Measurements from ENCODE around the gene RAB31.

Gene RAB31

DNA sequence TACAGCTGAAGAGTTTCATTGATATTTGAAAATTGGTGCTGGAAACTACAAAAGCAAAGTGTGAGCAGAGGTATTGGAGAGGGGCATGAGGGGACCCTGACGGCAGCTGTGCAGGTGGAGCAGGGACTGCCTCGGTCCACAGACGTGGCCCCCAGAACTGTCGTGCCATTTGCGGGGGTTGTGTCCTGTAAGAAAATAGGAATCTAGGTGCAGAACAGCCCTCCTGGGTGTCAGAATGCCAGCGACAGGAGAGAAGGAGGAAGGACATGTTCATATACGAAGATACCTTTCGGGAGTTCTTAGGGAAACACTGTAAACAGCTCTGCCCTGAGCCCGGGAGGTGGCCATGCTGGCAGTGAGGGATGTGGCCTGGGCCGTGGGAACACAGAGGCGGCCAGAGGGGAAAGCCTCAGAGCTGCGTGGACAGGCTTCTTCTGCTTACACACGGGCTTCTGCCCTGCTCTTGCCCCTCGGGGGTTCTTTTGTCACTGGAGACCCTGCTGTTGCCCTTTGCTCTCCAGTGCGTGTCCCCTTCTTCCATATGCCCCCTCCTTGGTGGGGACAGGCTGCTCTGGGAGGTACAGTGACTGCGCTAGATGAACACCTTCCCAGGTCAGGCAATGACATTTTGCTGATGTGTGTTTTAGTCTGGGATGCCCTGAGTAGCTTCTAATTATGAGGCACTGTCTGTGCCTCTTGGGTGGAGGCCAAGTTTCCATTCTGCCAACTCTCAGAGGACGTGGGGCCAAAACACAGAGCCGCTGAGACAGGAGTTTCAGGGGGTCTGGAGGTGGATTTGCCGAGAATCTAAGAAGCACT lies 95.8 kb downstream of the RAB31 start:
- no peak for TF ChIP-seq JUND (IDR thresholded peaks at IDR 0.05; ENCODE audit: low read depth)
- in situ Hi-C loops (cut with HindIII; ENCODE audit: low pct_unique_long_range_greater_than_20kb, low sequenced_read_pairs) = no loop called here
- peak in 1 of 2 experiments; percentile 50 for DNase-seq (ENCODE audit: low read depth in 1 of 2, low spot score in 1 of 2)

DNA sequence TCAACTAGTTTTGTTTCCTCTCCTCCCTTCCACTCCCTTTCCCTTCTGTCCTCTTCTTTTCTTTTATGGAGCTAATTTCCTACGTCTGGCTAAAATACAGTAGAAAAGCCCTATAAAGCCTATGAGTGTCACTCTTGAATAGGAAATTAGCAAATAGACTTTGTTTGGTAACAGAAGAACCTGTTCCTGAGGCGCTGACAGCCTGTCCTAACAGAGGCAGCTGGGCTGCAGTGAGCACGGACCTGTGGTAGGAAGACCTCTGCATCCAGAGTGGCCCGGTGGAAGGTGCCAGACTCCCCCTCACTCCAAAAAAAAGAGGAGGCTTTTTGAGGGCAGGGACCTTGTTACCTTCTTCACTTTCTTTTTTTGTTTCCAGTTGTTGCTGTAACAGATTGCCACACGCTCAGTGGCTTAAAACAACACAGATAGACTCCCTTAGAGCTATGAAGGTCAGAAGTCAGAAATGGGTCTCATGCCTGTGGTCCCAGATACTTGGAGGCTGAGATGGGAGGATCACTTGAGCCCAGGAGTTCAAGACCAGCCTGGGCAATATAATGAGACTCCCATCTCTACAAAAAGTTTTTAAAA lies 96.5 kb downstream of the RAB31 start:
- TF ChIP-seq JUND (IDR thresholded peaks at IDR 0.05; ENCODE audit: low read depth) = no peak
- in situ Hi-C loops (cut with HindIII; ENCODE audit: low pct_unique_long_range_greater_than_20kb, low sequenced_read_pairs) = no loop called here
- peak in 1 of 2 experiments; percentile 60 for DNase-seq (ENCODE audit: low read depth in 1 of 2, low spot score in 1 of 2)

DNA sequence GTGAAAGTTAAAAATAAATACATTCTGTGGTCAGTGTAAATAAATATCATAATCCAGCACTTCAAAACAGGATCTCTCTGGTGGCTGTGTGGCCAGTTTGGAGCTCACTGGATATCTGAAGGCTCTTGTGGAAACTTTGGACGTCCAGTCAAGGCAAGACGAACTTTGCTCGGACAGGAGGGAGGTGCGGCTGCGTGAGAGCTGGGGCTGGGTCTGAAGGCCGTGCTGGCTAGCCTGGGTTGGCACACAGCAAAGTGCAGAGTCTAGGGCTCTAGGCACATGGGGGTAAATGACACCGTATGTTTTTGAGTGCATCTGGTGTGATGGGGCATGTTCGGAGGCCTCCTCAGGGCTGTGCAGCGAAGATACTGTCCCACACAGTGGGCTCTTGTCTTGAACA lies 98.8 kb downstream of the RAB31 start:
- no peak for TF ChIP-seq JUND (IDR thresholded peaks at IDR 0.05; ENCODE audit: low read depth)
- in situ Hi-C loops (cut with HindIII; ENCODE audit: low pct_unique_long_range_greater_than_20kb, low sequenced_read_pairs) = no loop called here
- DNase-seq (ENCODE audit: low read depth in 1 of 2, low spot score in 1 of 2) = no peak

DNA sequence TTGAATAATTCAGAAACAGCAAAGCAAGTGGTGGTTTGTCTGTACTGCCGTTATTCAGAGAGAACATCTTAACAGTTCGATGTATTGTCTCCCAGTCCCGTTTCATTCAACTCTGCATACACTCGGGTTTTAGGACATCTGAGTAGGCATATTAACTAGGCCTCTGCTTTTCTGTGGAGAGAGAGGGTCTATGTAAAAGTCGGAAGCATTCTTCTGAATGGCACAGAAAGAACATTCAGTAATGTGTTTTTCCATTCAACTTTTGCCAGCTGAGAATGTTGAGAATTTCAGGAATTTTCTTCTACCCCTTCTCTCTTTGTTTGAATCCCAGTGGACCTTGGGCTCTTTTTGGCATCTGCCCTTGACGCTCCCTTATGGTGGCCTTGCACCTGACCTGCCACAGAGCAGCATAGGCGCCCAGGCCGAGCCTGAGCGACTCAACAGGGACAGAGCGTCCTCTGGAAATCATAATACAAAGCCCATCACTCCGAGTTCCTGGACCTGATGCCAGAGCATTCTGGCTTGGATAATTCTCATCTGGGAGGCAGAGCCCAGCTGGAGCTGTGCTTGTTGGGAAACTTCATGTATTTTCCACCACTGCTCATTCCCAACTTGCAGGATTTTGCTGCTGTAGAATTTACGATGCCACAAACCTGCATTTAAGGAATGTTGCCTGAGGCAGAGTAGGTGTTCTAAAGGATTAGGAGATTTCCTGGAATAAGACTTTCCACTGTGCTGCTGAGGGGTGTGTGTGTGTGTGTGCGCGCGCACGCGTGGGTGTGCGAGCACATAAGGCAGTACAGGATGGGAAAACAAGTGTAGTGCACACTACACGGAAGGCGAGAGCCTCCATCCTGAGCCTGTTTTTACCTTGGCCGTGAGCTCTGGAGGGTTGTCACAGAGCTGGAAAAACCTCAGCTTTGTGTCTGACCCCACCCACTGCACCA lies 100.5 kb downstream of the RAB31 start:
- peak in 1 of 2 experiments; percentile 80 for DNase-seq (ENCODE audit: low read depth in 1 of 2, low spot score in 1 of 2)
- no peak for TF ChIP-seq JUND (IDR thresholded peaks at IDR 0.05; ENCODE audit: low read depth)
- in situ Hi-C loops (cut with HindIII; ENCODE audit: low pct_unique_long_range_greater_than_20kb, low sequenced_read_pairs) = no loop called here

DNA sequence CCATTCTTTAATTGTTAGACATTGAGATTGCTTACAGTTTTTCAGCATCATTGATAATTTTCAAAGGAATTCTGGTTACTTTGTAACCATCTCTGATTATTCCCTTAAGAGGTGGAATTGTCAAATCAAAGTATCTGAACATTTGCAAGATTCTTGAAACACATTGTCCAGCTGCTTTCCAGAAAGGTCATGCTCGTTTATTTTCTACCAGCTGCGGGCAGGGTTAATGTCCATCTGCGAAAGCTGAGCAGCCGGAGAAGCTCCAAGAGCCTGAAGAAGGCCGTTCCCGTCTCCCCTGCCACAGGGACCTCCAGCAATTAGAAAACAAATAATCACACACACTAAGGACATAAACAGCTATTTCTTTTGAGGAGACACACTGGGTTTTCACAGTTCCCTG lies 101.6 kb downstream of the RAB31 start:
- no peak for TF ChIP-seq JUND (IDR thresholded peaks at IDR 0.05; ENCODE audit: low read depth)
- in situ Hi-C loops (cut with HindIII; ENCODE audit: low pct_unique_long_range_greater_than_20kb, low sequenced_read_pairs) = no loop called here
- no peak for DNase-seq (ENCODE audit: low read depth in 1 of 2, low spot score in 1 of 2)

DNA sequence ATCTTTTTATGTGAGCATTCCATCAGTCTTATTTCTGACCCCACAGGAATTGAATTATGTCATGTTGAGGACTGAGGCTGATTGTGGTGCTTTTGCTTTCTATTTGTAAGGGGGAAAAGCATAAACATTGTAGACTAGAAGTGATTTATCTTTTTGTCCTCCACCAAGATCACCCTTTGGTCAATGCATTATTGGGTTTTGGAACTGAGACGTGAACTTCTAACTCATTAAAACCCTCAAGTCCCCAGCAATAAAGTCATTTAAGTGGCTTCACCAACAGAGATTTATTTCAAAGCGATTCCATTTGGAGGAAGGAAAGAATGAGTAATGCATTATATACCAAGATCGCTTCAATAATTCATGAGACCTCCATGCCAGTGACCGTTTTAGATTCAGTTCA lies 102.2 kb downstream of the RAB31 start:
- in situ Hi-C loops (cut with HindIII; ENCODE audit: low pct_unique_long_range_greater_than_20kb, low sequenced_read_pairs) = no loop called here
- DNase-seq (ENCODE audit: low read depth in 1 of 2, low spot score in 1 of 2) = no peak
- TF ChIP-seq JUND (IDR thresholded peaks at IDR 0.05; ENCODE audit: low read depth) = no peak

DNA sequence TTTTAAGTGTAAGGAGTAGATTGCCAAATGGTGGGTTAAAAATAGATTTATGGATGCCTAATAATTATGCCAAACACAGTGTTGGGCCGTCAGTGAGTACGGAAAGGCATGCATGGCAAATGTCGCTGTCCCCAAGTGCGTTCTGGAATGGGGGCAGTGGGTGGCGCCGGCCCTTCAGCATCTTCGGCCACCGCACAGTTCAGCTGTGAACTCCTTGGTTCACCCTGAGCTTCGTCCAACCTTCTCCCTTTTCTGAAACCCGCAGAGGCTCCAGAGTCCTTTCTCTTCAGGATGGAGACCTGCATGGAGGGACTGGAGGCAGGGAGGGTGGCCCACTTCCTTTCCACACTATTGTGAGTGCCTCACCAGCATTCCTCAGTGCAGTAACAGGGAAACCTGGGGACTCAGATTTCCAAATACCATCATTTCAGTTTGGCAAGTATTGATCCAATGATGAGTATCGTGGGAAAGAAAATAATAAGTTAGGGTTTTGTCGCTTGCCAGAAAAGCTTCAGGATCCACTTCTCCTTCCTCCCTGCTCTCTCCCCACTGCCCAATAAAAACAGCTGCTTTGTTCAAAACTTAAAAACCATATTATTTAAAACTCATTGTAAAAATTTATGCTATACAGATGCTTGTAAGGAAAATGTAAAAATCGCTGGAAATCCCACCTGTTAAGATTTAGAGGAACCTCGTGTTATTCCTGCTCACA lies 103.0 kb downstream of the RAB31 start:
- in situ Hi-C loops (cut with HindIII; ENCODE audit: low pct_unique_long_range_greater_than_20kb, low sequenced_read_pairs) = no loop called here
- DNase-seq (ENCODE audit: low read depth in 1 of 2, low spot score in 1 of 2) = no peak
- TF ChIP-seq JUND (IDR thresholded peaks at IDR 0.05; ENCODE audit: low read depth) = no peak

DNA sequence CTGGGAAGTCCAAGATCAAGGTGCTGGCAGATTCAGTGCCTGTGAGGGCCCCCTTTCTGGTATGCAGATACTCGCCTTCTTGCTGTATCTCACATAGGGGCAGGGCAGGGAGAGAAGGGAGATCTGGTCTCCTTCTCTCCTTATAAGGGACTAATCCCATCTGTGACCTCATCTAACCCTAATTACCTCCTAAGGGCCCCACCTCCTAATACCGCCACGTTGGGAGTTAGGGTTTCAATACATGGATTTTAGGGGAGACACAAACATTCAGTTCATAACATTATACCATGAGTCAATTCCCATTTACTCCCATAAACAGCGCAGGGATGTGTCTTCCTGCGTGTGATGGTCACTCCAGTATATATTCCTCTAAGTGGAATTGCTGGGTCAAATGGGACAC lies 103.9 kb downstream of the RAB31 start:
- in situ Hi-C loops (cut with HindIII; ENCODE audit: low pct_unique_long_range_greater_than_20kb, low sequenced_read_pairs) = no loop called here
- TF ChIP-seq JUND (IDR thresholded peaks at IDR 0.05; ENCODE audit: low read depth) = no peak
- DNase-seq (ENCODE audit: low read depth in 1 of 2, low spot score in 1 of 2) = no peak

DNA sequence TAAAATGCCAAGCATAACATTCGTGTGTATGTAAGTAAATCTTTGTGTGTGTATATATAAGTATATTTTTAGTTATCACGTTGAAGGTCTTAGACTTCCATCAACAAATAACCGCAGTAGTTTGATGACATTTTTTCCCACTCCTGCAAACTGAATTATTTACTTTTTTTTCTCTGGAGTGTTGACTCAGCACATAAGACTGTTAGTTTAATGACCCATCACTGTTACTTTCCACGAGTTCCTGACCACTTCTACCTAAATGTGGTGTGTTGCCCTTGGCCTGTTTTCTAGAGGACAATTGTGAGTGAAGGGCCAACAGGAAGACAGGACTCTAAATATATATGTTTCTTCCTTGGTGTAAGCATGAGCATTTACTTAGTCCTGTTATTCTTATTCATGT lies 106.3 kb downstream of the RAB31 start:
- TF ChIP-seq JUND (IDR thresholded peaks at IDR 0.05; ENCODE audit: low read depth) = no peak
- in situ Hi-C loops (cut with HindIII; ENCODE audit: low pct_unique_long_range_greater_than_20kb, low sequenced_read_pairs) = no loop called here
- peak in 1 of 2 experiments; percentile 54 for DNase-seq (ENCODE audit: low read depth in 1 of 2, low spot score in 1 of 2)

DNA sequence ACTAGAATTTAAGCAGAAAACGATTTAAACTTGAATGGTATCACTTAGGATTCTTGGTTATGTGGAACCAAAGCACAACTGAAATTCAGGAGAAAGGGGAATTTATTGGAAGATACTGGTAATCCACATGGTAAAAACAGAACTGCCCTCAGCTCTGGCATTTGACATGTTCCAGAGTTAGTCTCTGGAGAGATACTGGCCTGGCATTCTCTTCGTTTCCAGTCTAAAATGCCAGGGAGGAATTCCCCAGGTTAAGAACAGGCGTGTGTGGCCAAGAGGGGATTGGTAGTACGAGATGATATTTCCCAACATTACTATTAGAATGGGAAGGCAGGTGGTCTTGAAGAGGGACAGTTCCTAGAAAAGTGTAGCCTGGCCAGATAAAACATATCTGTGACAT lies 109.2 kb downstream of the RAB31 start:
- TF ChIP-seq JUND (IDR thresholded peaks at IDR 0.05; ENCODE audit: low read depth) = no peak
- in situ Hi-C loops (cut with HindIII; ENCODE audit: low pct_unique_long_range_greater_than_20kb, low sequenced_read_pairs) = no loop called here
- DNase-seq (ENCODE audit: low read depth in 1 of 2, low spot score in 1 of 2) = no peak

DNA sequence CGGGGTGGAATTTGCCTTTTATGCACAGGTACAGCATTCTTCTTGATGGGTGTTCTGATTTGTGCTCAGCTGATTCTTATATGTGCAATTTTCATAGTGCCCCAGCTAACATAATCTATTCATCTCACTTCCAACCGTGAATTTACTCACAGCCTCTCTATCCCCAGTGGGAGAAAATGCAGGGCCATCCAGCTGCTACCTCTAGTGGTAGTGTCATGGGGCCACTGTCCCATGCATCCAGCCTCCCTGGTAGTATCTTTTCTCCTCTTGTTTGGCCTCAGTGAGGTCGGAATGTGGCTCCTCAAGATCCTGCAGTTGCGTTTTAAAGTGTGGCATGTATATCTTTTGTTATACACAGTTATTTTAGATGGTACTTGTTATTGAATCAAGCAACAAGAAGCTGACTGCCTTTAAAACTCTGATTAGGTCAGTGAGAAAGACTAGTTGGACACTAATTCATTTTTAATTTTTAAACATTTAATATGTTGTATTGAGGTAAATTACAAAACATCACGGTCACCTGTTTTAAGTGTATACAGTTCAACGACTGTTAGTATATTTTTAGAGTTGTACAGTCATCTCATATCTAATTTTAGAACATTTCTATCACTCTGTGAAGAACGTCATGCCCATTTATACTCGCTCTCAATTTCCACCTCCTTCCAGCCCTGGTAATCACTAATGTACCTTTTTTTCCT lies 109.8 kb downstream of the RAB31 start:
- no peak for DNase-seq (ENCODE audit: low read depth in 1 of 2, low spot score in 1 of 2)
- in situ Hi-C loops (cut with HindIII; ENCODE audit: low pct_unique_long_range_greater_than_20kb, low sequenced_read_pairs) = no loop called here
- TF ChIP-seq JUND (IDR thresholded peaks at IDR 0.05; ENCODE audit: low read depth) = no peak

DNA sequence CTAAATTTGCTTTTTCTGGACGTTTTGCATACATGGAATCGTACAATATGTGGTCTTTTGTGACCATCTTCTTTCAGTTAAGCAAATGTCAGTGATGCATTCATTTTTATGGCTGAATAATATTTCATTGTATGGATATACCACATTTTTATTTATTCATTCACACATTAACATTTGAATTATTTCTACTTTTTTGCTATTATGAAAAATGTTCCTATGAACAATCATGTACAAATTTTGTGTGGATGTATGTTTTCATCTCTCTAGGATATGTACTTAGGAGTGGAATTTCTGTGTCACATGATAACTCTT lies 110.3 kb downstream of the RAB31 start:
- no peak for TF ChIP-seq JUND (IDR thresholded peaks at IDR 0.05; ENCODE audit: low read depth)
- in situ Hi-C loops (cut with HindIII; ENCODE audit: low pct_unique_long_range_greater_than_20kb, low sequenced_read_pairs) = no loop called here

More for the DNA sequence above, 110.3 kb downstream of the RAB31 start:
- no peak for DNase-seq (ENCODE audit: low read depth in 1 of 2, low spot score in 1 of 2)
